CD14-positive monocyte (primary cell): Measurements from ENCODE around the gene C1QL1. TPM values are rescaled to one million over a fixed set of nuclear protein-coding genes. Genes with fewer than 3 reads are reported as not detected.

Source experiments
- DNase-seq, 3 donors: peaks; one replicate each; pipeline ENCODE4 v3.0.0-alpha.2; 2011 to 2022
- H2AFZ ChIP-seq: 2 replicates; pipeline ENCODE4 v1.6.0; 2012; ENCODE audit warnings: mild to moderate bottlenecking, low read depth, low read length, inconsistent platforms; ENCODE audit not compliant: insufficient read depth, poor library complexity, severe bottlenecking
- H3K27ac ChIP-seq, 2 donors: 1 replicate in 1 of 2; 2 replicates in 1 of 2; pipeline ENCODE4 v1.5.1; 2012 to 2013; ENCODE audit warnings: low read length in 2 of 2, control low read depth in 1 of 2, inconsistent platforms in 1 of 2, low read depth in 1 of 2, mild to moderate bottlenecking in 1 of 2
- H3K27me3 ChIP-seq, 2 donors: one replicate each; pipeline versions ENCODE4 v1.6.0 to v1.6.1; 2011 to 2013; ENCODE audit warnings: low read length in 2 of 2; ENCODE audit not compliant: control insufficient read depth in 2 of 2, insufficient read depth in 2 of 2
- H3K36me3 ChIP-seq, 2 donors: replicated peaks in 1 of 2; 1 replicate in 1 of 2; 2 replicates in 1 of 2; pipeline versions ENCODE4 v1.5.1 to v1.6.1; 2012 to 2013; ENCODE audit warnings: low read length in 2 of 2, control low read depth in 1 of 2, inconsistent platforms in 1 of 2, mild to moderate bottlenecking in 1 of 2; ENCODE audit not compliant: insufficient read depth in 2 of 2, control insufficient read depth in 1 of 2
- H3K4me1 ChIP-seq, 2 donors: 1 replicate in 1 of 2; 2 replicates in 1 of 2; pipeline versions ENCODE4 v1.5.1 to v1.6.1; 2012 to 2013; ENCODE audit warnings: low read length in 2 of 2, control low read depth in 1 of 2, inconsistent platforms in 1 of 2, mild to moderate bottlenecking in 1 of 2, moderate library complexity in 1 of 2; ENCODE audit not compliant: insufficient read depth in 2 of 2, control insufficient read depth in 1 of 2
- H3K4me2 ChIP-seq: replicated peaks from 2 replicates; pipeline ENCODE3; 2012; ENCODE audit warnings: low read length, moderate library complexity, mild to moderate bottlenecking; ENCODE audit not compliant: poor library complexity, severe bottlenecking; ENCODE audit errors: extremely low read depth
- H3K4me3 ChIP-seq, 3 experiments: fragments of 200-600 bp in 1 of 3; sonication (generic) in 1 of 3; replicated peaks in 1 of 3; 1 replicate in 2 of 3; 2 replicates in 1 of 3; pipeline ENCODE4 v1.5.1; 2011 to 2013; ENCODE audit warnings: low read length in 3 of 3, mild to moderate bottlenecking in 3 of 3, control low read depth in 2 of 3, low read depth in 2 of 3, inconsistent platforms in 1 of 3, moderate library complexity in 1 of 3
- H3K79me2 ChIP-seq: 2 replicates; pipeline ENCODE4 v1.6.0; 2012; ENCODE audit warnings: mild to moderate bottlenecking, control low read depth, inconsistent platforms, low read length, moderate library complexity; ENCODE audit not compliant: insufficient read depth
- H3K9ac ChIP-seq: 2 replicates; pipeline ENCODE4 v1.6.0; 2017; ENCODE audit warnings: low read length, mild to moderate bottlenecking; ENCODE audit not compliant: insufficient read depth, poor library complexity, severe bottlenecking
- H3K9me3 ChIP-seq, 2 donors: replicated peaks in 1 of 2; 1 replicate in 1 of 2; 2 replicates in 1 of 2; pipeline versions ENCODE4 v1.5.1 to v1.6.1; 2012 to 2013; ENCODE audit warnings: low read length in 2 of 2, control low read depth in 1 of 2; ENCODE audit not compliant: control insufficient read depth in 1 of 2, insufficient read depth in 1 of 2
- H4K20me1 ChIP-seq: 2 replicates; pipeline ENCODE4 v1.6.0; 2012; ENCODE audit warnings: mild to moderate bottlenecking, low read length, control low read depth, moderate library complexity; ENCODE audit not compliant: insufficient read depth
- H3K27ac Mint-ChIP-seq, 7 donors: one replicate each; pipeline ENCODE4 v1.8.0; 2020; ENCODE audit warnings: mild to moderate bottlenecking in 7 of 7, mixed read lengths in 7 of 7, moderate library complexity in 6 of 7, inconsistent platforms in 2 of 7
- H3K27me3 Mint-ChIP-seq, 3 donors: one replicate each; pipeline ENCODE4 v1.8.0; 2021 to 2022; ENCODE audit warnings: low read depth in 3 of 3, mild to moderate bottlenecking in 3 of 3, mixed read lengths in 3 of 3, moderate library complexity in 3 of 3, inconsistent platforms in 1 of 3
- H3K36me3 Mint-ChIP-seq, 2 donors: one replicate each; pipeline ENCODE4 v1.8.0; 2020; ENCODE audit warnings: mixed read lengths in 2 of 2, inconsistent platforms in 1 of 2, mild to moderate bottlenecking in 1 of 2
- H3K4me1 Mint-ChIP-seq: one replicate; pipeline ENCODE4 v1.8.0; 2020; ENCODE audit warnings: mild to moderate bottlenecking, mixed read lengths
- H3K4me3 Mint-ChIP-seq, 2 donors: one replicate each; pipeline ENCODE4 v1.8.0; 2020; ENCODE audit warnings: mild to moderate bottlenecking in 2 of 2, mixed read lengths in 2 of 2, moderate library complexity in 1 of 2
- H3K9me3 Mint-ChIP-seq, 7 donors: one replicate each; pipeline ENCODE4 v1.8.0; 2020 to 2022; ENCODE audit warnings: mixed read lengths in 7 of 7, mild to moderate bottlenecking in 6 of 7, moderate library complexity in 6 of 7, inconsistent platforms in 2 of 7
- WGBS: methylation state at CpG from one replicate; pipeline ENCODE4 v1.1.5; 2013; ENCODE audit warnings: missing lambda C conversion rate; ENCODE audit not compliant: insufficient coverage; 5-methylcytosine and 5-hydroxymethylcytosine counted together
- intact Hi-C, 2 donors: fragments of 100-400 bp; cut with micrococcal nuclease; formaldehyde crosslinking; loops; one replicate each; pipeline versions ENCODE4 v1.15.0 to v1.15.1; 2023
- polyA plus RNA-seq, 3 donors: library from polyadenylated mRNA; depleted of rRNA in 1 of 3; unstranded in 2 of 3; stranded (reverse) in 1 of 3; fragments of 300-500 nt in 2 of 3; fragments of >200 nt in 1 of 3; fragmentation: Illumina TruSeq in 2 of 3; gene quantifications; 1 replicate in 2 of 3; 2 replicates in 1 of 3; pipeline ENCODE4 v1.2.3, GENCODE V29; 2012 to 2021
- TF ChIP-seq, protein P1 (sequence below): fragments of 200-600 bp; IDR thresholded peaks from one replicate; pipeline ENCODE4 v1.8.0; 2022; ENCODE audit warnings: antibody characterized with exemption, mild to moderate bottlenecking

The C1QL1 gene
- polyA plus RNA-seq, 3 donors = not detected

- TF ChIP-seq, protein P1, sequence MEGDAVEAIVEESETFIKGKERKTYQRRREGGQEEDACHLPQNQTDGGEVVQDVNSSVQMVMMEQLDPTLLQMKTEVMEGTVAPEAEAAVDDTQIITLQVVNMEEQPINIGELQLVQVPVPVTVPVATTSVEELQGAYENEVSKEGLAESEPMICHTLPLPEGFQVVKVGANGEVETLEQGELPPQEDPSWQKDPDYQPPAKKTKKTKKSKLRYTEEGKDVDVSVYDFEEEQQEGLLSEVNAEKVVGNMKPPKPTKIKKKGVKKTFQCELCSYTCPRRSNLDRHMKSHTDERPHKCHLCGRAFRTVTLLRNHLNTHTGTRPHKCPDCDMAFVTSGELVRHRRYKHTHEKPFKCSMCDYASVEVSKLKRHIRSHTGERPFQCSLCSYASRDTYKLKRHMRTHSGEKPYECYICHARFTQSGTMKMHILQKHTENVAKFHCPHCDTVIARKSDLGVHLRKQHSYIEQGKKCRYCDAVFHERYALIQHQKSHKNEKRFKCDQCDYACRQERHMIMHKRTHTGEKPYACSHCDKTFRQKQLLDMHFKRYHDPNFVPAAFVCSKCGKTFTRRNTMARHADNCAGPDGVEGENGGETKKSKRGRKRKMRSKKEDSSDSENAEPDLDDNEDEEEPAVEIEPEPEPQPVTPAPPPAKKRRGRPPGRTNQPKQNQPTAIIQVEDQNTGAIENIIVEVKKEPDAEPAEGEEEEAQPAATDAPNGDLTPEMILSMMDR = no peak
- no peak overlapping the region for H3K27ac Mint-ChIP-seq
- Histone ChIP-seq H3K9me3 (no peaks in the 10 kb centered on the region), H3K27ac (no peak overlapping the region), H3K9ac (no peak overlapping the region), H3K4me1 (no peaks in the 10 kb centered on the region), H3K4me3 (no peak overlapping the region), H3K36me3 (no peaks in the 10 kb centered on the region), H3K79me2 (no peaks in the 10 kb centered on the region), H2AFZ (no peak overlapping the region), H3K27me3 (no peaks in the 10 kb centered on the region), H3K4me2 (no peak overlapping the region), H4K20me1 (no peaks in the 10 kb centered on the region)
- H3K4me1 Mint-ChIP-seq = no peaks in the 10 kb centered on the region
- peak overlapping the region in 1 of 2 donors; percentile 10 for H3K4me3 Mint-ChIP-seq
- DNase-seq = no peak
- intact Hi-C loops = no loop called here
- H3K27me3 Mint-ChIP-seq = peaks cover 7 to 28% (median 12%) of the 10 kb centered on the region in 3 donors
- peaks cover 0 to 16% (median 12%) of the 10 kb centered on the region in 7 donors for H3K9me3 Mint-ChIP-seq
- no peaks in the 10 kb centered on the region for H3K36me3 Mint-ChIP-seq
Measured at GRCh38 chr17:44998646-44999045, 30.5 kb upstream of the C1QL1 start.

GRCh38 chr17:44997733-44998520 lies 29.8 kb upstream of the C1QL1 start:
- no peaks in the 10 kb centered on the region for H3K9me3 ChIP-seq
- H3K27me3 Mint-ChIP-seq = peaks cover 5 to 32% (median 14%) of the 10 kb centered on the region in 3 donors

More at GRCh38 chr17:44997733-44998520, 29.8 kb upstream of the C1QL1 start:
- no peaks in the 10 kb centered on the region for H3K36me3 ChIP-seq
- no peak overlapping the region for H3K27ac ChIP-seq
- H3K4me2 ChIP-seq = no peak overlapping the region
- intact Hi-C loops = no loop called here
- no peak overlapping the region for H2AFZ ChIP-seq
- peaks cover 0 to 15% (median 12%) of the 10 kb centered on the region in 7 donors for H3K9me3 Mint-ChIP-seq
- H3K4me1 Mint-ChIP-seq = no peaks in the 10 kb centered on the region
- H3K9ac ChIP-seq = no peak overlapping the region
- no peaks in the 10 kb centered on the region for H4K20me1 ChIP-seq
- no peaks in the 10 kb centered on the region for H3K79me2 ChIP-seq
- H3K4me1 ChIP-seq = no peaks in the 10 kb centered on the region
- H3K4me3 Mint-ChIP-seq = peak overlapping the region in 1 of 2 donors; percentile 26
- DNase-seq = no peak
- H3K4me3 ChIP-seq = no peak overlapping the region
- 83% methylated on average over 7 of the region's 7 CpGs for WGBS
- no peaks in the 10 kb centered on the region for H3K36me3 Mint-ChIP-seq
- H3K27me3 ChIP-seq = no peaks in the 10 kb centered on the region
- TF ChIP-seq, protein P1 = no peak
- peak overlapping the region in 1 of 7 donors; percentile 33 for H3K27ac Mint-ChIP-seq
